ENCODE results near the gene CXCL1. TPM values are rescaled to one million over a fixed set of nuclear protein-coding genes. Genes with fewer than 3 reads are reported as not detected.

CXCL1 gene
- total RNA-seq, 2 donors from 2014 or later: not detected

Other genes starting within 250 kb of the CXCL1 start
- gene RASSF6, start 249.0 kb upstream of the CXCL1 start, total RNA-seq: not detected
- gene CXCL8, start 128.8 kb upstream of the CXCL1 start, total RNA-seq: 1 to 10 TPM in 1 of 2 donors, not detected in 1; 2.9 TPM
- gene CXCL6, start 32.7 kb upstream of the CXCL1 start, total RNA-seq: not detected
- gene PF4V1, start 16.1 kb upstream of the CXCL1 start, total RNA-seq: not detected
- not detected for gene PF4, start 112.6 kb downstream of the CXCL1 start, total RNA-seq
- not detected for gene PPBP, start 118.8 kb downstream of the CXCL1 start, total RNA-seq
- not detected for gene CXCL5, start 129.3 kb downstream of the CXCL1 start, total RNA-seq
- gene CXCL3, start 169.3 kb downstream of the CXCL1 start, total RNA-seq: not detected
- not detected for gene CXCL2, start 229.8 kb downstream of the CXCL1 start, total RNA-seq